H9 (cell line): ENCODE results near the gene PLD1. TPM values are rescaled to one million over a fixed set of nuclear protein-coding genes. Genes with fewer than 3 reads are reported as not detected.

Source experiments
- DNase-seq: peaks from one replicate; pipeline ENCODE4 v3.0.0-alpha.2; 2017
- H2AFZ ChIP-seq: one replicate; pipeline ENCODE4 v1.6.1; 2013; ENCODE audit warnings: mild to moderate bottlenecking, low read length, control low read depth, moderate library complexity
- H2AK5ac ChIP-seq: 2 replicates; pipeline ENCODE4 v1.6.1; 2013; ENCODE audit warnings: low read length, control low read depth, mixed read lengths; ENCODE audit not compliant: insufficient read length
- H2BK120ac ChIP-seq: one replicate; pipeline ENCODE4 v1.6.1; 2013; ENCODE audit warnings: low read depth, mild to moderate bottlenecking, low read length, control low read depth, inconsistent platforms; ENCODE audit not compliant: poor library complexity, severe bottlenecking
- H2BK12ac ChIP-seq: 2 replicates; pipeline ENCODE4 v1.6.1; 2013; ENCODE audit warnings: low read length, control low read depth, mixed read lengths, low read depth; ENCODE audit not compliant: insufficient read length
- H2BK15ac ChIP-seq: 2 replicates; pipeline ENCODE4 v1.6.1; 2013; ENCODE audit warnings: low read depth, low read length, control low read depth
- H2BK20ac ChIP-seq: one replicate; pipeline ENCODE4 v1.6.1; 2013; ENCODE audit warnings: low read depth, mild to moderate bottlenecking, low read length, control low read depth, inconsistent platforms; ENCODE audit not compliant: poor library complexity, severe bottlenecking
- H2BK5ac ChIP-seq: 2 replicates; pipeline ENCODE4 v1.6.1; 2013; ENCODE audit warnings: low read length, control low read depth, mixed read lengths; ENCODE audit not compliant: insufficient read length
- H3K14ac ChIP-seq: 2 replicates; pipeline ENCODE4 v1.6.1; 2013; ENCODE audit warnings: low read length, control low read depth; ENCODE audit not compliant: insufficient read depth
- H3K18ac ChIP-seq: 2 replicates; pipeline ENCODE4 v1.6.1; 2013; ENCODE audit warnings: low read depth, mild to moderate bottlenecking, mixed read lengths, low read length, control low read depth; ENCODE audit not compliant: insufficient read length
- H3K23ac ChIP-seq: 2 replicates; pipeline ENCODE4 v1.6.1; 2013; ENCODE audit warnings: low read length, control low read depth, mixed read lengths, low read depth; ENCODE audit not compliant: insufficient read length
- H3K23me2 ChIP-seq: 2 replicates; pipeline ENCODE4 v1.6.1; 2013; ENCODE audit warnings: low read depth, mild to moderate bottlenecking, mixed read lengths, low read length, control low read depth; ENCODE audit not compliant: insufficient read length, poor library complexity, severe bottlenecking
- H3K27ac ChIP-seq: 2 replicates; pipeline ENCODE4 v1.5.1; 2013; ENCODE audit warnings: low read length, control low read depth, mixed read lengths, low read depth; ENCODE audit not compliant: insufficient read length
- H3K27me3 ChIP-seq: 2 replicates; pipeline ENCODE4 v1.6.1; 2013; ENCODE audit warnings: low read length, control low read depth, inconsistent platforms; ENCODE audit not compliant: insufficient read depth
- H3K4ac ChIP-seq: 2 replicates; pipeline ENCODE4 v1.6.1; 2013; ENCODE audit warnings: low read depth, mild to moderate bottlenecking, control low read depth, inconsistent platforms, low read length, moderate library complexity
- H3K4me1 ChIP-seq: 2 replicates; pipeline ENCODE4 v1.6.1; 2013; ENCODE audit warnings: low read length, control low read depth, inconsistent platforms; ENCODE audit not compliant: insufficient read depth
- H3K4me2 ChIP-seq: 2 replicates; pipeline ENCODE4 v1.6.1; 2013; ENCODE audit warnings: low read length, control low read depth, mixed read lengths; ENCODE audit not compliant: insufficient read length, insufficient read depth
- H3K56ac ChIP-seq: 2 replicates; pipeline ENCODE4 v1.6.1; 2013; ENCODE audit warnings: low read depth, mild to moderate bottlenecking, mixed read lengths, low read length, control low read depth; ENCODE audit not compliant: insufficient read length
- H3K79me1 ChIP-seq: 2 replicates; pipeline ENCODE4 v1.6.1; 2013; ENCODE audit warnings: low read depth, mild to moderate bottlenecking, moderate library complexity, low read length, control low read depth, inconsistent platforms; ENCODE audit not compliant: insufficient read depth, poor library complexity, severe bottlenecking
- H3K79me2 ChIP-seq: 2 replicates; pipeline ENCODE4 v1.6.1; 2013; ENCODE audit warnings: low read length, control low read depth, inconsistent platforms; ENCODE audit not compliant: insufficient read depth
- H3K9ac ChIP-seq: 2 replicates; pipeline ENCODE4 v1.6.1; 2013; ENCODE audit warnings: low read length, control low read depth, mixed read lengths; ENCODE audit not compliant: insufficient read length; ENCODE audit errors: extremely low read depth
- H3K9me3 ChIP-seq: one replicate; pipeline ENCODE4 v1.6.1; 2013; ENCODE audit warnings: low read depth, low read length, inconsistent platforms; ENCODE audit not compliant: control insufficient read depth
- H3T11ph ChIP-seq: one replicate; pipeline ENCODE4 v1.6.1; 2013; ENCODE audit warnings: mild to moderate bottlenecking, low read length, control low read depth, inconsistent platforms
- H4K20me1 ChIP-seq: one replicate; pipeline ENCODE4 v1.6.1; 2013; ENCODE audit not compliant: control insufficient read depth, insufficient read length, insufficient read depth
- H4K5ac ChIP-seq: 2 replicates; pipeline ENCODE4 v1.6.1; 2013; ENCODE audit warnings: low read depth, mild to moderate bottlenecking, mixed read lengths, low read length, control low read depth; ENCODE audit not compliant: insufficient read length
- H4K8ac ChIP-seq: replicated peaks from 2 replicates; pipeline ENCODE4 v1.6.1; 2013; ENCODE audit warnings: low read length, control low read depth, mixed read lengths, low read depth; ENCODE audit not compliant: insufficient read length
- H4K91ac ChIP-seq: 2 replicates; pipeline ENCODE4 v1.6.1; 2013; ENCODE audit warnings: low read depth, mild to moderate bottlenecking, moderate library complexity, mixed read lengths, low read length, control low read depth; ENCODE audit not compliant: insufficient read length
- H3K27ac Mint-ChIP-seq, 3 experiments: 2 replicates in 2 of 3; 3 replicates in 1 of 3; pipeline ENCODE4 v1.8.0; 2020 to 2021; ENCODE audit warnings: mixed read lengths in 3 of 3, mild to moderate bottlenecking in 1 of 3, moderate library complexity in 1 of 3
- H3K27me3 Mint-ChIP-seq: 2 replicates; pipeline ENCODE4 v1.8.0; 2021; ENCODE audit warnings: low read depth, mild to moderate bottlenecking, moderate library complexity, mixed read lengths
- H3K36me3 Mint-ChIP-seq, 3 experiments: 2 replicates in 2 of 3; 3 replicates in 1 of 3; pipeline ENCODE4 v1.8.0; 2020 to 2021; ENCODE audit warnings: low read depth in 3 of 3, mixed read lengths in 3 of 3; ENCODE audit not compliant: insufficient read depth in 1 of 3
- H3K4me1 Mint-ChIP-seq, 2 experiments: 2 replicates each; pipeline ENCODE4 v1.8.0; 2020; ENCODE audit warnings: mixed read lengths in 2 of 2
- H3K4me3 Mint-ChIP-seq, 2 experiments: 2 replicates in 1 of 2; 3 replicates in 1 of 2; pipeline ENCODE4 v1.8.0; 2020 to 2021; ENCODE audit warnings: mild to moderate bottlenecking in 2 of 2, mixed read lengths in 2 of 2, moderate library complexity in 1 of 2
- H3K9me3 Mint-ChIP-seq, 2 experiments: 2 replicates in 1 of 2; 3 replicates in 1 of 2; pipeline ENCODE4 v1.8.0; 2020; ENCODE audit warnings: mild to moderate bottlenecking in 2 of 2, mixed read lengths in 2 of 2, moderate library complexity in 1 of 2
- CTCF ChIP-seq: fragments of 200-600 bp; sonication (generic); conservative IDR thresholded peaks from 3 replicates; pipeline ENCODE4 v1.8.0; 2021; ENCODE audit warnings: antibody characterized with exemption, mild to moderate bottlenecking
- WGBS: extraction: QIAGEN DNeasy Blood & Tissue Kit; methylation state at CpG from one replicate; pipeline ENCODE4 v1.1.7; 2013; ENCODE audit warnings: missing lambda C conversion rate, low lambda C conversion rate, mixed read lengths; ENCODE audit not compliant: insufficient read length; ENCODE audit errors: extremely low coverage; 5-methylcytosine and 5-hydroxymethylcytosine counted together
- total RNA-seq: library from RNA; stranded (reverse); gene quantifications from 2 replicates; pipeline ENCODE4 v1.2.1, GENCODE V29; 2021

PLD1 gene
- total RNA-seq, 1 experiment from 2014 or later, result 1.8 TPM

GRCh38 chr3:171678971-171679492 lies 131.3 kb downstream of the PLD1 start:
- WGBS, result no CpG with 5 or more reads among the region's 3 CpGs
- Histone ChIP-seq H2BK120ac (no peak overlapping the region), H2BK5ac (no peak overlapping the region), H3K9ac (no peak overlapping the region), H3K4ac (no peak overlapping the region), H2AK5ac (no peak overlapping the region), H4K5ac (no peak overlapping the region), H4K8ac (no peak overlapping the region), H2BK12ac (no peak overlapping the region), H3K9me3 (no peaks in the 10 kb centered on the region), H3K4me1 (no peaks in the 10 kb centered on the region), H2BK20ac (no peak overlapping the region), H3K79me2 (no peaks in the 10 kb centered on the region), H2AFZ (no peak overlapping the region), H4K91ac (no peak overlapping the region), H3K23me2 (no peaks in the 10 kb centered on the region), H3K18ac (no peak overlapping the region), H3K23ac (no peak overlapping the region), H3K27ac (no peak overlapping the region), H3K79me1 (no peaks in the 10 kb centered on the region), H2BK15ac (no peak overlapping the region), H3K27me3 (no peaks in the 10 kb centered on the region), H4K20me1 (no peaks in the 10 kb centered on the region), H3K14ac (no peak overlapping the region), H3T11ph (no peak overlapping the region), H3K56ac (no peak overlapping the region), H3K4me2 (no peak overlapping the region)
- H3K27ac Mint-ChIP-seq, result no peak overlapping the region
- H3K4me1 Mint-ChIP-seq, result peaks cover 0 to 5% of the 10 kb centered on the region in 2 experiments; a peak in 2 of 4 replicates
- TF ChIP-seq CTCF, result no peak
- no peaks in the 10 kb centered on the region for H3K9me3 Mint-ChIP-seq
- H3K4me3 Mint-ChIP-seq, result no peak overlapping the region
- no peaks in the 10 kb centered on the region for H3K27me3 Mint-ChIP-seq
- H3K36me3 Mint-ChIP-seq, result no peaks in the 10 kb centered on the region
- no peak for DNase-seq
